Measurements from ENCODE around the gene CMTM4.
"Not testable (repeated sequence)": the region's sequence is repeated elsewhere in the genome, so short reads cannot be mapped to it uniquely, and the experiment has no call there.

Gene CMTM4

GRCh38 chr16:66673691-66674090 lies 22.9 kb downstream of the CMTM4 start:
- DNase-seq (ENCODE audit: low read depth in 2 of 2) = no peak

- DNase-seq (ENCODE audit: low read depth in 2 of 2) = no peak
Observed at GRCh38 chr16:66670691-66671388, 25.7 kb downstream of the CMTM4 start.

- DNase-seq (ENCODE audit: low read depth in 2 of 2) = no peak
Observed at GRCh38 chr16:66668777-66669444, 27.6 kb downstream of the CMTM4 start.

- DNase-seq (ENCODE audit: low read depth in 2 of 2) = no peak
Observed at GRCh38 chr16:66667944-66668343, 28.6 kb downstream of the CMTM4 start.

GRCh38 chr16:66662445-66663194 lies 33.9 kb downstream of the CMTM4 start:
- DNase-seq (ENCODE audit: low read depth in 2 of 2) = no peak

- not testable (repeated sequence) for DNase-seq (ENCODE audit: low read depth in 2 of 2)
Observed at GRCh38 chr16:66661671-66662346, 34.7 kb downstream of the CMTM4 start.

GRCh38 chr16:66661210-66661560 lies 35.4 kb downstream of the CMTM4 start:
- no peak for DNase-seq (ENCODE audit: low read depth in 2 of 2)

- no peak for DNase-seq (ENCODE audit: low read depth in 2 of 2)
Observed at GRCh38 chr16:66660422-66661209, 35.9 kb downstream of the CMTM4 start.

- no peak for DNase-seq (ENCODE audit: low read depth in 2 of 2)
Observed at GRCh38 chr16:66658860-66659190, 37.7 kb downstream of the CMTM4 start.

- no peak for DNase-seq (ENCODE audit: low read depth in 2 of 2)
Observed at GRCh38 chr16:66658143-66658859, 38.2 kb downstream of the CMTM4 start.

- no peak for DNase-seq (ENCODE audit: low read depth in 2 of 2)
Observed at GRCh38 chr16:66656547-66656946, 40.0 kb downstream of the CMTM4 start.

GRCh38 chr16:66653581-66654350 lies 42.8 kb downstream of the CMTM4 start:
- DNase-seq (ENCODE audit: low read depth in 2 of 2) = no peak

GRCh38 chr16:66652661-66653360 lies 43.7 kb downstream of the CMTM4 start:
- no peak for DNase-seq (ENCODE audit: low read depth in 2 of 2)

GRCh38 chr16:66651965-66652364 lies 44.6 kb downstream of the CMTM4 start:
- DNase-seq (ENCODE audit: low read depth in 2 of 2) = no peak

GRCh38 chr16:66651474-66651765 lies 45.1 kb downstream of the CMTM4 start:
- DNase-seq (ENCODE audit: low read depth in 2 of 2) = no peak

- peak; percentile 53 to 71 for DNase-seq (ENCODE audit: low read depth in 2 of 2)
Observed at GRCh38 chr16:66650707-66651473, 45.7 kb downstream of the CMTM4 start.

- DNase-seq (ENCODE audit: low read depth in 2 of 2) = no peak
Observed at GRCh38 chr16:66649636-66650205, 46.8 kb downstream of the CMTM4 start.

GRCh38 chr16:66649167-66649566 lies 47.4 kb downstream of the CMTM4 start:
- DNase-seq (ENCODE audit: low read depth in 2 of 2) = no peak

GRCh38 chr16:66647866-66648265 lies 48.7 kb downstream of the CMTM4 start:
- DNase-seq (ENCODE audit: low read depth in 2 of 2) = no peak
